KMS-11 (cell line): ENCODE results near the gene OR2T2.
"Not testable (repeated sequence)": the region's sequence is repeated elsewhere in the genome, so short reads cannot be mapped to it uniquely, and the experiment has no call there.

Experiments
- H2AFZ ChIP-seq: fragments of 200-600 bp; sonication (generic); 2 replicates; pipeline ENCODE4 v1.6.1; 2016; ENCODE audit warnings: antibody characterized with exemption, mixed run types, low read depth
- H3K27ac ChIP-seq: fragments of 200-600 bp; sonication (generic); 2 replicates; pipeline ENCODE4 v1.6.1; 2016; ENCODE audit warnings: mild to moderate bottlenecking, mixed run types
- H3K27me3 ChIP-seq: fragments of 200-600 bp; sonication (generic); 2 replicates; pipeline ENCODE4 v1.6.1; 2017; ENCODE audit warnings: mild to moderate bottlenecking, low read depth, mixed run types, moderate library complexity; ENCODE audit not compliant: insufficient read depth
- H3K36me3 ChIP-seq: fragments of 200-600 bp; sonication (generic); 2 replicates; pipeline ENCODE4 v1.6.1; 2017; ENCODE audit warnings: mild to moderate bottlenecking, mixed run types; ENCODE audit not compliant: insufficient read depth
- H3K4me1 ChIP-seq: fragments of 200-600 bp; sonication (generic); 2 replicates; pipeline ENCODE4 v1.6.1; 2016; ENCODE audit warnings: mild to moderate bottlenecking, low read depth, mixed run types; ENCODE audit not compliant: poor library complexity, severe bottlenecking
- H3K4me2 ChIP-seq: fragments of 200-600 bp; sonication (generic); 2 replicates; pipeline ENCODE4 v1.7.0; 2016; ENCODE audit warnings: mild to moderate bottlenecking, mixed run types
- H3K4me3 ChIP-seq: fragments of 200-600 bp; sonication (generic); IDR thresholded peaks from 2 replicates; pipeline ENCODE4 v1.6.1; 2017; ENCODE audit warnings: low read depth, low read length, mixed read lengths; ENCODE audit not compliant: insufficient read depth
- H3K79me2 ChIP-seq: fragments of 200-600 bp; sonication (generic); 2 replicates; pipeline ENCODE4 v1.6.1; 2016; ENCODE audit warnings: low read depth, mixed run types; ENCODE audit not compliant: insufficient read depth
- H3K9ac ChIP-seq: fragments of 200-600 bp; sonication (generic); 2 replicates; pipeline ENCODE4 v1.6.1; 2016; ENCODE audit warnings: mild to moderate bottlenecking, mixed run types
- H4K20me1 ChIP-seq: fragments of 200-600 bp; sonication (generic); 2 replicates; pipeline ENCODE4 v1.6.1; 2016; ENCODE audit warnings: mild to moderate bottlenecking, mixed run types; ENCODE audit not compliant: insufficient read depth
- CTCF ChIP-seq: fragments of 200-600 bp; sonication (generic); conservative IDR thresholded peaks from 2 replicates; pipeline ENCODE4 v1.6.1; 2017; ENCODE audit warnings: low read depth, mild to moderate bottlenecking, antibody characterized with exemption, low read length, moderate library complexity, mixed read lengths

Gene OR2T2

GRCh38 chr1:248453619-248454018, 8.2 kb downstream of the OR2T2 start:
- H3K36me3 ChIP-seq, H3K27me3 ChIP-seq, H3K79me2 ChIP-seq, H3K4me3 ChIP-seq, H3K9ac ChIP-seq, H4K20me1 ChIP-seq, H3K4me2 ChIP-seq, H2AFZ ChIP-seq, H3K27ac ChIP-seq, H3K4me1 ChIP-seq: not testable (repeated sequence)

- H3K4me1 ChIP-seq, H2AFZ ChIP-seq, H3K27me3 ChIP-seq, H3K4me2 ChIP-seq, H3K9ac ChIP-seq, H3K36me3 ChIP-seq, H3K79me2 ChIP-seq, H4K20me1 ChIP-seq, H3K27ac ChIP-seq, H3K4me3 ChIP-seq: not testable (repeated sequence)
These were observed 9.6 kb downstream of the OR2T2 start for GRCh38 chr1:248455045-248455444.

GRCh38 chr1:248456635-248457034, 11.2 kb downstream of the OR2T2 start:
- not testable (repeated sequence) for H3K36me3 ChIP-seq, H3K9ac ChIP-seq, H3K4me1 ChIP-seq, H3K79me2 ChIP-seq, H2AFZ ChIP-seq, H3K27ac ChIP-seq, H3K27me3 ChIP-seq, H4K20me1 ChIP-seq, H3K4me3 ChIP-seq, H3K4me2 ChIP-seq

GRCh38 chr1:248459117-248459516, 13.7 kb downstream of the OR2T2 start:
- not testable (repeated sequence) for H3K4me1 ChIP-seq

GRCh38 chr1:248471154-248471553, 25.7 kb downstream of the OR2T2 start:
- no peak overlapping the region for H2AFZ ChIP-seq
- no peak overlapping the region for H3K27ac ChIP-seq
- no peaks in the 10 kb centered on the region for H3K79me2 ChIP-seq
- H3K4me3 ChIP-seq: no peak overlapping the region
- no peak overlapping the region for H3K9ac ChIP-seq
- no peaks in the 10 kb centered on the region for H3K27me3 ChIP-seq
- H3K36me3 ChIP-seq: no peaks in the 10 kb centered on the region
- H4K20me1 ChIP-seq: no peaks in the 10 kb centered on the region
- no peaks in the 10 kb centered on the region for H3K4me1 ChIP-seq
- H3K4me2 ChIP-seq: no peak overlapping the region
- TF ChIP-seq CTCF: no peak

More at GRCh38 chr1:248459117-248459516, 13.7 kb downstream of the OR2T2 start:
- not testable (repeated sequence) for H3K36me3 ChIP-seq, H3K27me3 ChIP-seq, H3K4me3 ChIP-seq, H2AFZ ChIP-seq, H4K20me1 ChIP-seq, H3K27ac ChIP-seq, H3K9ac ChIP-seq, H3K4me2 ChIP-seq, H3K79me2 ChIP-seq

- not testable (repeated sequence) for H3K4me1 ChIP-seq
These were observed 26.7 kb downstream of the OR2T2 start for GRCh38 chr1:248472111-248472510.

GRCh38 chr1:248473051-248473450, 27.6 kb downstream of the OR2T2 start, which contains the start of gene OR2T3:
Gene OR2T3, plus strand, starts transcription at chr1:248473351. Its CDS starts 0 bp downstream, at chr1:248473351.
- H3K36me3 ChIP-seq, H4K20me1 ChIP-seq, H3K9ac ChIP-seq, H3K4me1 ChIP-seq, H3K4me2 ChIP-seq, H3K27ac ChIP-seq, H3K27me3 ChIP-seq, H2AFZ ChIP-seq, H3K4me3 ChIP-seq, H3K79me2 ChIP-seq: not testable (repeated sequence)

More at GRCh38 chr1:248472111-248472510, 26.7 kb downstream of the OR2T2 start:
- not testable (repeated sequence) for H3K27me3 ChIP-seq, H4K20me1 ChIP-seq, H3K9ac ChIP-seq, H2AFZ ChIP-seq, H3K27ac ChIP-seq, H3K4me3 ChIP-seq, H3K79me2 ChIP-seq, H3K36me3 ChIP-seq, H3K4me2 ChIP-seq

- not testable (repeated sequence) for H4K20me1 ChIP-seq, H3K36me3 ChIP-seq, H3K79me2 ChIP-seq, H3K9ac ChIP-seq, H3K27me3 ChIP-seq, H3K4me2 ChIP-seq, H3K4me1 ChIP-seq, H2AFZ ChIP-seq, H3K27ac ChIP-seq, H3K4me3 ChIP-seq
These were observed 30.2 kb downstream of the OR2T2 start for GRCh38 chr1:248475660-248476059.

GRCh38 chr1:248481686-248482579, 36.5 kb downstream of the OR2T2 start:
- H3K79me2 ChIP-seq, H3K27ac ChIP-seq, H3K9ac ChIP-seq, H4K20me1 ChIP-seq, H2AFZ ChIP-seq, H3K27me3 ChIP-seq, H3K36me3 ChIP-seq, H3K4me1 ChIP-seq, H3K4me3 ChIP-seq, H3K4me2 ChIP-seq: not testable (repeated sequence)
